ENCODE results near the gene GPR132.

- TF ChIP-seq CTCF (IDR thresholded peaks at IDR 0.05) (no peak), POLR2AphosphoS5 (IDR thresholded peaks at IDR 0.05; ENCODE audit: insufficient read depth in 1 of 2, low read depth in 1 of 2) (no peak), POLR2A (IDR thresholded peaks at IDR 0.05) (no peak)
Measured at GRCh38 chr14:105013150-105013785, 52.0 kb downstream of the GPR132 start.

Measured in vagina (tissue), 2 donors.